ENCODE measurements around the gene LCN15. TPM values are rescaled to one million over a fixed set of nuclear protein-coding genes. Genes with fewer than 3 reads are reported as not detected.

The LCN15 gene
- total and polyA plus RNA-seq, 2 of the 13 experiments (the other 11 are each of a cell fraction or from before 2014, with no cell fraction given): 1.3 to 53.7 TPM

- TF ChIP-seq THAP7 (CRISPR knock-in tag; IDR thresholded peaks at IDR 0.05) (peak; percentile 42; the same call in 1 of the 2 replicates), ZNF44 (CRISPR knock-in tag; IDR thresholded peaks at IDR 0.05) (no peak), THAP11 (CRISPR knock-in tag; IDR thresholded peaks at IDR 0.05) (peak; percentile 61), ZNF766 (CRISPR knock-in tag; IDR thresholded peaks at IDR 0.05; ENCODE audit: borderline replicate concordance) (no peak), KMT2B (CRISPR knock-in tag; IDR thresholded peaks at IDR 0.05) (no peak), FOXO4 (CRISPR knock-in tag; conservative IDR thresholded peaks at IDR 0.05) (no peak), ELF4 (CRISPR knock-in tag; IDR thresholded peaks at IDR 0.05; ENCODE audit: borderline replicate concordance) (no peak), BRF2 (CRISPR knock-in tag; IDR thresholded peaks at IDR 0.05) (no peak), ZNF142 (CRISPR knock-in tag; IDR thresholded peaks at IDR 0.05) (no peak), TCF7 (IDR thresholded peaks at IDR 0.05; ENCODE audit: low read depth) (no peak), RBM39 (IDR thresholded peaks at IDR 0.05; ENCODE audit: low read depth, low read length, poor library complexity, severe bottlenecking) (no peak)
These were observed 23.1 kb downstream of the LCN15 start (continued) for GRCh38 chr9:136740971-136741882.
